ENCODE data around the gene MREG.
"Not testable (repeated sequence)": the region's sequence is repeated elsewhere in the genome, so short reads cannot be mapped to it uniquely, and the experiment has no call there.

Gene MREG

DNA sequence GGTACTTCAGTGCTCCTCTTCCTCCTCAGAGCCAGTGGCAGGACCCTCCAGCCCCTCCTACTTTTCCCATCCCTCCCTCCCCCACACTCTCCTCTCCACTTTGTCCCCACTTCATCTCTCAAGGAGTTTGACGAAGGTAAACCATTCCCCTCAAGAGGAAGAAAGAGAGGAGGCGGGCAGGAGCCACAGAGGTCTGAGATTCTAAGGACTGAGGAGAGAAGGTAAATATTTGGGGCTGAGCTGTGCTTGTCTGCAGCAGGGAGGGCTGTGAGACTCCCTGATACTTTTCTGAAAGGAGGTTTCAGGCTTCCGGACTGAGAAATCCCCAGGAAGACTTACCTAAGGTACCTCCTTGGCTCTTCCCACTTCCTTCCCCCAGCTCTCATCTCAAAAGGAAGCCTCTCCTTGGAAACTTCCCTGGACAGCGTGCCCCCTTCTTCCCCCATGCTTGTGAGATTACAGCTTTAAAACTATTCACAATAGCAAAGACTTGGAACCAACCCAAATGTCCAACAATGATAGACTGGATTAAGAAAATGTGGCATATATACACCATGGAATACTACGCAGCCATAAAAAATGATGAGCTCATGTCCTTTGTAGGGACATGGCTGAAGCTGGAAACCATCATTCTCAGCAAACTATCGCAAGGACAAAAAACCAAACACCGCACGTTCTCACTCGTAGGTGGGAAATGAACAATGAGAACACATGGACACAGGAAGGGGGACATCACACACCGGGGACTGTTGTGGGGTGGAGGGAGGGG, 55.8 kb downstream of the MREG start:
- DNase-seq: not testable (repeated sequence)

DNA sequence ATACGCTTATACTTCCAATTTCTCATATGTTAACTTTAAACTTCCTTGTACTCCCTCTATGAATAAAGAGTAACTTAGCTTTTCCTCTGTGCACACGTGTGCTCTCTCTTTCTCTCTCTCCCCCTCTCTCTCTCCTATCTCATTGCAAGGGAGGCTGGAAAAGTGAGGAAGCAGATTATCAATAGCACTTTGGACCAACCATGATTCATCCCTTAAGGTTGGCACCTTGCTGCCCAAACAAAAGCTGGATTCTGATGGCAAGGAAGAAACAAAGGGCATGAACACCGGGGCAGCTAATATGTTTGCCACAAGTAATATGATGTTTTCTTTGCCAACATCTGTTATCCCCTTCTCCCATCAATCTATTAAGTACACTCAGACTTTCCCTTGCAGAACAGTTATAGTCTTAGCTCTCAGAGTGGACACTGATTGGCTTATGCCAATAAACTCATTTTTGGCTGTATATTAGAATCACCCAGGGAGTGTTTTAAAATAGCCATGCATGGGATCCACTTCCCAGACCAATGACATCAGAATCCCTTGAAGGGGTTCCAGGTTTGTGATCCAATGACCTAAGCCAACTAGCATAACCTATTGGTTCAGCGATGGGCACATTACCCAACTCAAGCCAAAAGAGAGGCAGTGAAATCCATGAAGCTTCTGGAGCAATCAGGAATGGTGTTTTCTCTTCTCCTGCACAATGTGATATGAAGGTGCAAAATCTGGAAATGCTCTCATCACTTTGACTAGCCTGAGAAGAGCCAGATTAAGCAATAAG, 60.3 kb downstream of the MREG start:
- DNase-seq: no peak

DNA sequence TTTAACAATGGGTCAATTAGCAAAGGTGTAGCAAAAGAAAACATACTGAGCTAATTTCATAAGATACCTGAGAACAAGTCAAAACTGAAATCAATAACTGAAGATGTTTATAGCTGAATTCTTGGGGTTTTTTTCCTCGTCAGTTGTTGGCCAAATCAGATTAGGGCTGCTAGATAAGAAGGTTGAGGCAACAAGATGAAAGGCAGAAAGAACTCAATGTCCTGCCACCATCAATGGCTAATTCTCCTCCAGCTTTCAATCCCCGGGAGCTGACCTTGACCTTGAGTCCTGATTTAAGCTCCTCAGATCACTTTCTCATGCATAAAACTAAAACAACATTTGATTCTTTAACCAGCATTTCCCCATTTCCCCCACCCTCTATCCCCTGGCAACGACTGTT, 61.8 kb downstream of the MREG start:
- no peak for DNase-seq

DNA sequence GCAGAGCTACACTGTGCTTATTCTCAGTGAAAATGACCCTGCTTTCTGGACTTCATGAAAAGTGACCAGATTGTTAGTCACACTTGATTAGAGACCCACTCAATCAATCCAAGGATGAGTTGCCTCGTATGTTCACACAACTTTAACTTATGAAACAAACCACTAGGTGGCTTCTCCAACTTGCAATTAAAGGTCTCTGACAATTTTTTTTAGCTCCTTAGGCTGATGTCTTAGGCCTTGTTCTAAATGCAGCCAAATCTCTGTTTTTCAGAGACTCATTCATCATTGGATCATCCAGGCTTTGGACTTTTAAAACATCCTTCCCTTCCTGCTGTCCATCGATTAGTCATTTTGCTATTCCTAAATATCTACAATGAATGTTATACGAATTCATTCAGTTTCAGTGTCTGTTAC, 63.4 kb downstream of the MREG start:
- no peak for DNase-seq

DNA sequence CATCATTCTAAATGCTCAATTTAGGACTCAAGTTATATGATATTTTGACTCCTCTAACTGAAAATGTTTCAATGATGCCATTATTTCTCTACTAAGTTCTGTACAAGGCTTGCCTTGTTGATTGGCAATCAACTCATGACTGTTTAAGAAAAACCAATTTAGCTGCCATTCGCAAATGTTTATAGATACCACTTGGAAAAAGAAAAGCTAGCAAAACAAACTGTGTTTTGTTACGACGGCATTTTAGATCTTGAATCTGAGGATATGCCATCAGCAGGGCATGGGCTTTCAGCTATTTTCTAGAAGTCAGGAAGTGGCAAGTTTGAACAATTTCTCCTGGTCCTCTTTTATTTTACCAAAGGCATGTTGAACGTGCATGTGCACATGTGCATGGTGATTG, 65.3 kb downstream of the MREG start:
- no peak for DNase-seq

GRCh38 chr2:215946586-215946985, 66.8 kb downstream of the MREG start:
- DNase-seq: no peak

DNA sequence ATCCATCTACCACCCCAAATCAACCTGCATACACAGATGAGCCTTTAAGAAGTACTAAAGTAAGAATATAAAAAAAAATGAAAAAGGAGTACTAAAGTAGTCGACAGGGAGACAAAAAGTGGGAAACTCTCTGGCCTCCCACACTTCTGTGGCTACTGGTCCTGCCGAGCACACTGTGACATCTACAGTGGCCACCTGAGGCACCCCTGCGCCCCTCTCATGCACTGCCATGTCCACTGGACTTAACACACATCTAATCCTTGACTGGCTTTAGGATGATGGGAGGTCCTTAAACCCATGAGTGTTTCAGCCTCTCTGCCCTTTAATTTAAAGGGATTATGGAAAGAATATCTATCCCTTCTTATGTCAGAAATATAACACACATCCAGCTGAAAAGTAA, 71.2 kb downstream of the MREG start:
- no peak for DNase-seq

- DNase-seq: no peak
Measured at GRCh38 chr2:215941726-215942125, 71.6 kb downstream of the MREG start.

DNA sequence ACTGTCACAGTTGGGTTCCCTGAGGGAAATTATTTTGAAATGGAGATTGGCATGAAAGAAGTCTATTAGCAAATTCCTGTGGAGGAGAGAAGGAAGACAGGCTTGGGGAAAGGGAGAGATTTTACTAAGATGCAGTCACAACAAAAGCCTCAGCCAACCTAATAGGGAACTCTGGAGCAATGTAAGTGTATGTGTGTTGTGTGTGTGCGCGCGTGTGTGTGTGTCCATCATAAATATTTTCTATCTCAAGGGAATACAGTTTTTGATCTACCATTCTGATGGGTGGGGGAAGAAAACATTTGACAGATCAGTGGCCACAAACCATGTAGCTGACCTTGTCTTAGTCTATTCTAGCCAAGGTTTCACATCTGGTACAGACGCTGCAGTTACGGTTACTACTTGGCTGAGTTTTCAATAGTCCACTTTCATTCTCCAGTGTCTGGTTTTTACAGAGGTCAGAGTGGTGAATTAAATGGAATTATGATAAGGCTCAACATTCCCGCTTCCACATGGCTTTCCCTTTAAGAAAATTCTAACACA, 72.6 kb downstream of the MREG start:
- no peak for DNase-seq

- DNase-seq: no peak
Measured at GRCh38 chr2:215937190-215937589, 76.2 kb downstream of the MREG start.

DNA sequence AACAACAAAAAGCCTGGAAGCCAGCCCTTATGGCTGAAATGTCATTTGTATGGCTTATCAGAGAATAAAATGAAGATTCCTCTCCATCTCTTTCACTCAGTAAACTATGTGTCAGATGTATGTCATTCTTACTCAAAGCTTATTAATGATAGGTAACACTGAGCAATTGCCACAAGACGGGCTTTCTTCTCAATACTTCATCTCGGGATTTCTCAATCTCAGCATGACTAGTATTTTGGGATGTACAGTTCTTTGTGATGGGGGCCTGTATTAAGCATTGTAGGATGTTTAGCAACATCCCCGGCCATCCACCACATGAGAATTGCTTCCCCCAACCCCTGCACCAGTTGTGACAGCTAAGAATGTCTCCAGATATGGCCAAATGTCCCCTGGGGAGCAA, 80.2 kb downstream of the MREG start:
- no peak for DNase-seq

GRCh38 chr2:215931256-215931903, 82.0 kb downstream of the MREG start:
- peak; percentile 10 for DNase-seq

DNA sequence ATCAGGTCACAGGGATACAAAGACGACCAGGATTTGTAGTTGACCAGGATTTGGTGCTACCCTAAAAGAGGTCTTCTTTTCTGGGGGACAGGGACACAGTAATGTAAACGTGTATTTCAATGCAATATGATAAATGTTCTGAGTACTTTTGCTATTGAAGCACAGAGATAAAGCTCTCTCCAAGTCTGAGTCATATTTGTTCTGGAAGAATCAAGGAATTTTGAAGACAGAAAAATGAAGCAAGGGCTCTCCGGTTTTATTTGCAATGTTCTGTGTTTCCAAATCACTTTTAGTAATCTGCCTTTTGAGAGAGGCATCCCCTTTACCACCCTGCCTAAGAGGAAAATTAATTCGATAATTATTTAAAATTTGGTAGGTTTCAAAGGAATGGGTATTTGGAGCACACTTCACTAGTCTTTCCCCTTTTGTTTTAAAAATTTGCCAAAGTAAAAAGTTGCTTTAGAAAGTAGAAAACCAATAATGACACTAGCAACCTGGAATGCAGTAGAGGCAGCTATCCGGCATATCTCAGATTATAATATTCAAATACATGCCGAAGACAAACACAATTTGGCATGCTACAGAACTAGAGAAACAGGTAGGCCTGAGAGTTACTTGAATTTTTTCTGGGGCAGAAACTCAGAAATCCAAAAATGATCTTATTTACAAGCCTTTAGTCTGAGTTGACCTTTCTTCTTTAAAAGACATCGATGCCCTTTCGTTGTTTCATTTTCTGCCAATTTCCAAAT, 82.7 kb downstream of the MREG start:
- no peak for DNase-seq

DNA sequence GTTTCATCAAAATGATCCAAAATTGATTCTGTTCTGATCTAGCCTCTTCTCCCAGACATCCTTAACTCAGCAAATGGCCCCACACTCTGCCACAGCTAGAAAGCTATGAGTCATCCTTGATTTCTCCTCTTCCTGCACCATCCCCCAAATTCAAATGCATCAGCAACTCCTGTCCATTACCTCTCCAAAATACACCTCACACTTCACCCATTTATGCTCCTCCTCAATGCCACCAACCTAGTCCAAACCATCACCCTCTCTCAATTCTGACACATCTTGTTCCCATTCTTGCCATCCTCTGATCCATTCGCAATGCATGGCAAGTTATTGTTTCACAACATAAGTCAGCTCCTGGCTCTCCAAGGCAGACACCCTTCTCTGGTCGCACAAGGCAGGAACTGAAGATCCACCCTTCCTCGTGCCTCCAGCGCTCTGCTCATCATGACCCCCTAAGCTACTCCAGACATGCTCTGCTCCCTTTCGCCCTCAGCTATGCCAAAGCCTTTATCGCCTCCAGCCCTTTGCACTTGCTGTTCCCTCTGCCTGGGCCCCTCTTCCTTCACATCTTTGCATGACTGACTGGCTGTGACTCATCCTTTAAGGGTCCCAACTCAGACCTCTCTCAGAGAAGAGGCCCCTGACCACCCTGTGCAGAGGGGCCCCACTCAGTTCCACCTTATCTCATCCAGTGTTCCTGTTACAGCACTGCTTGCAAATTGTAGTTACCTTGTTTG, 83.6 kb downstream of the MREG start:
- no peak for DNase-seq

GRCh38 chr2:215928086-215928485, 85.3 kb downstream of the MREG start:
- DNase-seq: no peak

DNA sequence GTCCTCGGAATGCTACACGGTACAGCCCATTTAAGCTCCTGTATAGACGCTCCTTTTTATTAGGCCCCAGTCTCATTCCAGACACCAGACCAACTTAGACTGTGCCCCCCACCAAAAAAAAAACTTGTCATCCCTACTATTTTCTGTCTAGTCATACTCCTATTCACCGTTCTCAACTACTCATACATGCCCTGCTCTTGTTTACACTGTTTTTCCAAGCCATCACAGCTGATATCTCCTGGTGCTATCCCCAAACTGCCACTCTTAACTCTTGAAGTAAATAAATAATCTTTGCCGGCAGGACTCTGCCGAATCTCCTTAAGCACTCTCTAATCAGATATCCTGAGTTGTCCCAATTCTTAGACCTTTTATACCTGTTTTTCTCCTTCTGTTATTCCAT, 86.4 kb downstream of the MREG start:
- not testable (repeated sequence) for DNase-seq

- no peak for DNase-seq
Measured at GRCh38 chr2:215921895-215922294, 91.5 kb downstream of the MREG start.

DNA sequence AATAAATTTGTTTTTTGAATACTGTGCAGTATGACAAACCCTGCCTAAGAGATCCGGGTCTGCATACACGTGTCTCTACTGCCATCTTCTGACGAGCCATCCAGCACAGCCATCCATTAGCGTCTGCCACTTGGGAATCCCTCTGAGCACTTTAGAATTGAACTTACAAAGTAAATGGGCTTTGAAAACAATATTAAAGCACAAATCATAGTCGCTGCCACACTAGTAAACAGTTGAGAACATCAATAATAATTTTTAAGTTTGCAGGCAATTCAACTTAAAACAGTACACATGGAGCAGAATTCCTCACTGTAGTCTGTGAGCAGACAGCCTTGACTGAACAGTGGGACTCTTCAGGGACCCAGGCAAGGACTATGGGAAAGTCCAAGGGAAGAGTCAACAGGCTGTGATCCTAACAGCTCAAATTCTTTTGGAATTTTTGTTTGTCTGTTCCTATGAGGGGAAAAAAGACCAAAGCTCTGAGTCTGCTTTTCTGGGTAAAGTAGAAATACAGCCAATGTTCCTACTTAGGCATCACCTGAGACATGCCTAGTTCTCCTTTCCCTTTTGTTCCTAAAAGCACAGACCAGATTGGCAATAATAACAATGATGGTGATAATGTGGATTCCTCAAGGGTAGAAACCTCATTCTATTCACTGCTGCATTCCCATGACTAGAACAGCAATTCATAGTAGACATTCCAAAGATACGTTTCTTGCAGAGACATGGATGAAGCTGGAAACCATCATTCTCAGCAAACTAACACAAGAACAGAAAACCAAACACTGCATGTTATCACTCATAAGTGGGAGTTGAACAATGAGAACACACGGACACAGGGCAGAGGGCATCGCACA, 92.9 kb downstream of the MREG start:
- peak; percentile 5 for DNase-seq

DNA sequence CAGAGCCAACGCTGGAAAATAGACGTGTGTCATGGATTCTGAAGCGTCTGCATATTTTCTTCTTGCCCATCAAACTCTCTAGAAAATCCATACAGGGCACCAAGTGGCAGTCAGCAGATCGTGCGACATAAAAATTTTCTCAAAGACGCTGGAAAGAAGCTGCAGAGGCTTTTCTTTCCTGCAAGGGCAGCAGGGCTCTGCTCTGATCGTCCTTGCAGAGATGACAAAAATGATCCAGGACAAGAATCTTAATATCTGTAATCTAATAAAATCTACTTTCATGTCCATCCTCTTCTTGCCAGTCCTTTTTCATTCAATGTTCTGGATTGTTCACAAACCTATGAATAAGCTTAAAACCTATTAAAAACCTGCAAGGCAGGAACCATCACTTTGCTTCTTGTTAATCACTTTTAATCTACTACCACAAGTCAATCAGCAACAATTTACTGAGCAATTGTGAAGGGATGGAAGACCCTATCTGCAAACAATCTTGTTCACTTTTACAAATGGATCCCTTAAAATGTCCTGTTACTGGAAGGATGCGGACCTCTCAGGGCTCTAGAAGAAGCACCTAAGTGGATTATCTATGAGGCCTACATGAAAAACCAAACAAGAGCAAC, 93.6 kb downstream of the MREG start:
- DNase-seq: no peak

DNA sequence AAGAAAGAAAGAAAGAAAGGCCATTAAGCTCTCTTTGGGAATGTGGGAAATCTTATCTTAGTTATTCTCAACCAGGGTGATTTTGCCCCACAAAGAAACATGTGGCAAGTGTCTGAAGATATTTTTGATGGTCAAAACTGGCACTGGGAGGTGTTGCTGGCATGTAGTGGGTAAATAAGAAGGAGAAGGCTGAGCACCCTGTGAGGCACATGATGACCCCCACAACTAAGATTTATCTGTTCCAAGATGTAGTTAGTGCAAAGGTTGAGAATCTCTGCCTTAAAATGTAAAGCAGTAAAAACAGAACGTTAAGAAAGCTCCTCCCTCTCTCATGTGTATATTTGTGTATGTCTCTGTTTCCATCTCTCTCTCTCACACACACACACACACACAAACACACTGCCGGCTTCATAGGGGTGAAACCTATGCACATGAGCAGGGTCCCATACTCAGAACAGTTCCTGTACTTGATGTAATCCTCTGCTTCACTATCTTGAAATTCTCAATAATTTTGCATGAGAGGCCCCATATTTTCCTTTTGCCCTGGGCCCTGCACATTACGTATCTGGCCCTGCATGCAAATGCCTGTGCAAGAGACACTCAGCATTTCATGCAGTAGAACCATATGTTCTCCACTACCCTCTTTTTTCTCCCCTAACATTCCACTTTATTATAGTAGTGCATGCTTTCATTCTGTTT, 94.3 kb downstream of the MREG start:
- DNase-seq: no peak
